ENCODE results near the gene SELENOI.
A peak's percentile ranks its signal among the peaks of the same experiment; 100 is the strongest.

The SELENOI gene

GRCh38 chr2:26340831-26341230 is 5.1 kb upstream of the SELENOI start:
- no peak for TF ChIP-seq CTCF (IDR thresholded peaks at IDR 0.05; ENCODE audit: low read depth, low read length, missing control alignments)
- Histone ChIP-seq H3K27me3 (replicated peaks) (no peaks in the 10 kb centered on the region), H3K27ac (no peak overlapping the region), H3K4me3 (ENCODE audit: low read depth, low read length) (no peak overlapping the region), H3K36me3 (replicated peaks) (no peaks in the 10 kb centered on the region)
- DNase-seq: no peak
- in situ Hi-C loops (cut with HindIII; ENCODE audit: low pct_ligation_motif_present, low sequenced_read_pairs): no loop called here

- H3K27ac ChIP-seq: peak overlapping the region; percentile 79
- H3K27me3 ChIP-seq (replicated peaks): no peaks in the 10 kb centered on the region
- TF ChIP-seq CTCF (IDR thresholded peaks at IDR 0.05; ENCODE audit: low read depth, low read length, missing control alignments): no peak
- peak overlapping the region; percentile 87 for H3K4me3 ChIP-seq (ENCODE audit: low read depth, low read length)
- no peaks in the 10 kb centered on the region for H3K36me3 ChIP-seq (replicated peaks)
- DNase-seq: peak; percentile 50
- in situ Hi-C loops (cut with HindIII; ENCODE audit: low pct_ligation_motif_present, low sequenced_read_pairs): no loop called here
These were observed 1.2 kb upstream of the SELENOI start for GRCh38 chr2:26344581-26345282.

- Histone ChIP-seq H3K36me3 (replicated peaks) (no peaks in the 10 kb centered on the region), H3K4me3 (ENCODE audit: low read depth, low read length) (peak overlapping the region; percentile 87), H3K27me3 (replicated peaks) (no peaks in the 10 kb centered on the region), H3K27ac (peak overlapping the region; percentile 79)
- in situ Hi-C loops (cut with HindIII; ENCODE audit: low pct_ligation_motif_present, low sequenced_read_pairs): no loop called here
- no peak for TF ChIP-seq CTCF (IDR thresholded peaks at IDR 0.05; ENCODE audit: low read depth, low read length, missing control alignments)
- DNase-seq: no peak
These were observed 729 bp upstream of the SELENOI start for GRCh38 chr2:26345283-26345544.

GRCh38 chr2:26346454-26347053 is 611 bp downstream of the SELENOI start, which contains the start of gene ADGRF3:
Gene ADGRF3, minus strand, starts transcription at chr2:26346789. Its CDS starts 555 bp downstream, at chr2:26346234.
- Histone ChIP-seq H3K4me3 (ENCODE audit: low read depth, low read length) (peak within 1 kb of the TSS; percentile 98), H3K27me3 (replicated peaks) (no peaks in the 10 kb centered on the region), H3K27ac (peak within 1 kb of the TSS; percentile 79), H3K36me3 (replicated peaks) (no peaks in the 10 kb centered on the region)
- TF ChIP-seq CTCF (IDR thresholded peaks at IDR 0.05; ENCODE audit: low read depth, low read length, missing control alignments): no peak
- in situ Hi-C loops (cut with HindIII; ENCODE audit: low pct_ligation_motif_present, low sequenced_read_pairs): no loop called here
- DNase-seq: peak; percentile 7

- H3K27me3 ChIP-seq (replicated peaks): no peaks in the 10 kb centered on the region
- no peak for DNase-seq
- H3K27ac ChIP-seq: peak overlapping the region; percentile 55
- H3K36me3 ChIP-seq (replicated peaks): no peaks in the 10 kb centered on the region
- in situ Hi-C loops (cut with HindIII; ENCODE audit: low pct_ligation_motif_present, low sequenced_read_pairs): no loop called here
- no peak for TF ChIP-seq CTCF (IDR thresholded peaks at IDR 0.05; ENCODE audit: low read depth, low read length, missing control alignments)
- peak overlapping the region; percentile 98 for H3K4me3 ChIP-seq (ENCODE audit: low read depth, low read length)
These were observed 1.4 kb downstream of the SELENOI start for GRCh38 chr2:26347286-26347865.
